H1 (cell line): Measurements from ENCODE around the gene CD226. TPM values are rescaled to one million over a fixed set of nuclear protein-coding genes. Genes with fewer than 3 reads are reported as not detected.

Experiments
- CTCF ChIA-PET: fragments of 300-600 bp; sonication (Branson Sonifier 250); formaldehyde crosslinking; loops from one replicate; lab custom pipeline; 2021; ENCODE audit not compliant: partially characterized antibody; lab: Charles Lee
- POLR2A ChIA-PET: fragments of 300-600 bp; sonication (Branson Sonifier 250); formaldehyde crosslinking; loops from one replicate; lab custom pipeline; 2021; ENCODE audit warnings: inconsistent platforms; ENCODE audit not compliant: partially characterized antibody; lab: Charles Lee
- DNase-seq, 2 experiments: peaks; one replicate each; pipeline versions ENCODE4 v3.0.0 to v3.0.0-alpha.2; 2010 to 2022; ENCODE audit warnings: low spot score in 2 of 2, low read depth in 1 of 2, mixed read lengths in 1 of 2
- FAIRE-seq: peaks from 2 replicates; lab custom pipeline; 2011; peaks lifted over from hg19 to GRCh38; lab: Jason Lieb, UNC
- H2AFZ ChIP-seq: 2 replicates; pipeline ENCODE4 v1.8.1; 2012; ENCODE audit warnings: low read length, inconsistent platforms
- H2AK5ac ChIP-seq: 2 replicates; pipeline ENCODE4 v1.6.1; 2013; ENCODE audit warnings: low read depth, low read length
- H2BK120ac ChIP-seq: replicated peaks from 2 replicates; pipeline ENCODE3; 2013; ENCODE audit warnings: low read depth, low read length, inconsistent platforms
- H2BK12ac ChIP-seq: 2 replicates; pipeline ENCODE4 v1.6.1; 2013; ENCODE audit warnings: low read depth, low read length
- H2BK15ac ChIP-seq: 2 replicates; pipeline ENCODE4 v1.6.1; 2013; ENCODE audit warnings: low read length
- H2BK20ac ChIP-seq: 2 replicates; pipeline ENCODE4 v1.6.1; 2013; ENCODE audit warnings: low read length
- H2BK5ac ChIP-seq: 2 replicates; pipeline ENCODE4 v1.6.1; 2013; ENCODE audit warnings: low read depth, low read length
- H3K14ac ChIP-seq: 2 replicates; pipeline ENCODE4 v1.6.1; 2013; ENCODE audit warnings: inconsistent platforms; ENCODE audit not compliant: insufficient read length
- H3K18ac ChIP-seq: 2 replicates; pipeline ENCODE4 v1.6.1; 2013; ENCODE audit warnings: low read length; ENCODE audit errors: extremely low read depth
- H3K23ac ChIP-seq: 2 replicates; pipeline ENCODE4 v1.6.1; 2013; ENCODE audit warnings: inconsistent platforms; ENCODE audit not compliant: insufficient read length
- H3K23me2 ChIP-seq: 2 replicates; pipeline ENCODE4 v1.6.1; 2013; ENCODE audit warnings: low read depth, low read length
- H3K27ac ChIP-seq: 2 replicates; pipeline ENCODE4 v1.6.1; 2011; ENCODE audit warnings: low read depth, low read length, inconsistent platforms
- H3K27me3 ChIP-seq, 4 experiments: replicated peaks in 1 of 4; 1 replicate in 1 of 4; 2 replicates in 3 of 4; pipeline versions ENCODE4 v1.6.1 to v1.8.1; 2011 to 2013; ENCODE audit warnings: low read length in 3 of 4, mild to moderate bottlenecking in 3 of 4, inconsistent platforms in 2 of 4, mixed read lengths in 2 of 4, moderate library complexity in 1 of 4; ENCODE audit not compliant: control insufficient read depth in 3 of 4, insufficient read depth in 3 of 4; ENCODE audit errors: extremely low read depth in 1 of 4
- H3K36me3 ChIP-seq, 4 experiments: 2 replicates each; pipeline versions ENCODE4 v1.6.1 to v1.8.1; 2011 to 2013; ENCODE audit warnings: mild to moderate bottlenecking in 4 of 4, low read length in 3 of 4, moderate library complexity in 2 of 4, control low read depth in 1 of 4, inconsistent platforms in 1 of 4; ENCODE audit not compliant: insufficient read depth in 4 of 4, control insufficient read depth in 2 of 4
- H3K4ac ChIP-seq: replicated peaks from 2 replicates; pipeline ENCODE3; 2013; ENCODE audit warnings: low read length, low read depth, mixed read lengths, inconsistent platforms; ENCODE audit not compliant: insufficient read length
- H3K4me1 ChIP-seq, 4 experiments: replicated peaks in 1 of 4; 1 replicate in 1 of 4; 2 replicates in 3 of 4; pipeline versions ENCODE4 v1.6.1 to v1.8.1; 2011 to 2013; ENCODE audit warnings: low read length in 3 of 4, inconsistent platforms in 2 of 4, mixed read lengths in 1 of 4; ENCODE audit not compliant: insufficient read depth in 4 of 4, control insufficient read depth in 3 of 4
- H3K4me2 ChIP-seq, 2 experiments: 2 replicates each; pipeline versions ENCODE4 v1.6.1 to v1.8.1; 2011 to 2013; ENCODE audit warnings: low read depth in 2 of 2, low read length in 2 of 2, control low read depth in 1 of 2, inconsistent platforms in 1 of 2, mild to moderate bottlenecking in 1 of 2; ENCODE audit not compliant: insufficient read depth in 1 of 2
- H3K4me3 ChIP-seq, 4 experiments: fragments of 200-600, 300-600 bp in 1 of 4; sonication (generic), shearing (Covaris generic), sonication (Bioruptor Twin) in 1 of 4; 2 replicates each; pipeline versions ENCODE4 v1.5.1 to v1.8.1; 2011 to 2016; ENCODE audit warnings: low read length in 4 of 4, low read depth in 3 of 4, control low read depth in 2 of 4, inconsistent platforms in 2 of 4, mild to moderate bottlenecking in 2 of 4, mixed read lengths in 1 of 4, moderate library complexity in 1 of 4; ENCODE audit not compliant: insufficient read depth in 2 of 4; ENCODE audit errors: extremely low read depth in 1 of 4
- H3K56ac ChIP-seq: replicated peaks from 2 replicates; pipeline ENCODE3; 2013; ENCODE audit warnings: low read depth, mild to moderate bottlenecking, mixed read lengths, low read length, inconsistent platforms; ENCODE audit not compliant: insufficient read length
- H3K79me1 ChIP-seq: 2 replicates; pipeline ENCODE4 v1.6.1; 2013; ENCODE audit warnings: low read depth, low read length, control low read depth
- H3K79me2 ChIP-seq, 2 experiments: 2 replicates each; pipeline versions ENCODE4 v1.6.1 to v1.8.1; 2012 to 2013; ENCODE audit warnings: low read length in 2 of 2, mild to moderate bottlenecking in 2 of 2, inconsistent platforms in 1 of 2; ENCODE audit not compliant: insufficient read depth in 2 of 2, control insufficient read depth in 1 of 2
- H3K9ac ChIP-seq, 4 experiments: replicated peaks in 1 of 4; 1 replicate in 1 of 4; 2 replicates in 3 of 4; pipeline versions ENCODE4 v1.6.1 to v1.8.1; 2011 to 2013; ENCODE audit warnings: low read depth in 3 of 4, low read length in 3 of 4, control low read depth in 2 of 4, mild to moderate bottlenecking in 2 of 4, moderate library complexity in 2 of 4, inconsistent platforms in 1 of 4; ENCODE audit errors: extremely low read depth in 1 of 4
- H3K9me3 ChIP-seq, 2 experiments: 2 replicates each; pipeline versions ENCODE4 v1.6.1 to v1.8.1; 2012 to 2013; ENCODE audit warnings: mild to moderate bottlenecking in 2 of 2, moderate library complexity in 2 of 2, control low read depth in 1 of 2, inconsistent platforms in 1 of 2, low read depth in 1 of 2, low read length in 1 of 2, mixed read lengths in 1 of 2; ENCODE audit not compliant: insufficient read depth in 2 of 2
- H4K20me1 ChIP-seq, 2 experiments: replicated peaks in 1 of 2; 2 replicates each; pipeline versions ENCODE3 to v1.8.1; 2011 to 2013; ENCODE audit warnings: inconsistent platforms in 2 of 2, low read length in 2 of 2, mild to moderate bottlenecking in 1 of 2; ENCODE audit not compliant: insufficient read depth in 2 of 2, control insufficient read depth in 1 of 2
- H4K5ac ChIP-seq: 2 replicates; pipeline ENCODE4 v1.6.1; 2013; ENCODE audit warnings: low read length, low read depth, mixed read lengths, inconsistent platforms; ENCODE audit not compliant: insufficient read length
- H4K8ac ChIP-seq: 2 replicates; pipeline ENCODE4 v1.8.0; 2013; ENCODE audit warnings: mild to moderate bottlenecking, moderate library complexity, low read length, inconsistent platforms; ENCODE audit not compliant: insufficient read depth; ENCODE audit errors: extremely low read depth
- H4K91ac ChIP-seq: replicated peaks from 2 replicates; pipeline ENCODE3; 2013; ENCODE audit warnings: low read length, mixed read lengths, inconsistent platforms; ENCODE audit not compliant: insufficient read length
- ASH2L ChIP-seq: fragments of 200-600, 300-600 bp; sonication (generic); IDR thresholded peaks from one replicate; pipeline ENCODE4 v1.7.1; 2017; ENCODE audit warnings: low read length
- BCL11A ChIP-seq, 2 experiments: IDR thresholded peaks; one replicate each; pipeline ENCODE4 v1.6.1; 2011; ENCODE audit warnings: low read depth in 2 of 2, low read length in 2 of 2, mild to moderate bottlenecking in 2 of 2
- BRCA1 ChIP-seq: IDR thresholded peaks from 2 replicates; pipeline ENCODE4 v1.6.1; 2012; ENCODE audit warnings: low read depth, low read length, improper control_type of control experiment
- JUND ChIP-seq: IDR thresholded peaks from 2 replicates; pipeline ENCODE4 v1.6.1; 2011; ENCODE audit warnings: mild to moderate bottlenecking, improper control_type of control experiment, low read length
- MAX ChIP-seq: IDR thresholded peaks from 2 replicates; pipeline ENCODE4 v1.6.1; 2012; ENCODE audit warnings: inconsistent platforms
- RAD21 ChIP-seq, 2 experiments: IDR thresholded peaks in 1 of 2; conservative IDR thresholded peaks in 1 of 2; 2 replicates each; pipeline ENCODE4 v1.6.1; 2011; ENCODE audit warnings: low read depth in 2 of 2, low read length in 2 of 2, improper control_type of control experiment in 1 of 2, inconsistent platforms in 1 of 2, mild to moderate bottlenecking in 1 of 2, moderate library complexity in 1 of 2
- SAP30 ChIP-seq: fragments of 300-600 bp; sonication (generic); IDR thresholded peaks from 2 replicates; pipeline ENCODE4 v1.7.1; 2012; ENCODE audit warnings: low read length, moderate library complexity, mild to moderate bottlenecking, inconsistent platforms; ENCODE audit not compliant: insufficient read depth, insufficient replicate concordance
- SRF ChIP-seq: IDR thresholded peaks from 2 replicates; pipeline ENCODE4 v1.6.1; 2011; ENCODE audit warnings: mild to moderate bottlenecking, low read depth, low read length, moderate library complexity
- ZNF274 ChIP-seq: IDR thresholded peaks from 2 replicates; pipeline ENCODE4 v1.7.0; 2012; ENCODE audit warnings: low read length, borderline replicate concordance; ENCODE audit errors: extremely low read depth
- WGBS, 2 experiments: shearing (Covaris generic) in 1 of 2; methylation state at CpG; one replicate each; pipeline versions ENCODE4 v1.1.6 to v1.1.7; 2013 to 2015; ENCODE audit warnings: low lambda C conversion rate in 2 of 2, mixed read lengths in 2 of 2, inconsistent platforms in 1 of 2, low coverage in 1 of 2, missing lambda C conversion rate in 1 of 2; ENCODE audit not compliant: insufficient replicate concordance in 2 of 2, insufficient coverage in 1 of 2, insufficient read length in 1 of 2; ENCODE audit errors: extremely low coverage in 1 of 2, missing lambda C conversion rate in 1 of 2; 5-methylcytosine and 5-hydroxymethylcytosine counted together
- polyA plus RNA-seq, 7 experiments: library from polyadenylated mRNA; depleted of rRNA in 3 of 7; stranded (reverse) in 5 of 7; unstranded in 2 of 7; fragments of >200 nt in 5 of 7; fragments of 200-250 nt in 2 of 7; gene quantifications; 1 replicate in 5 of 7; 2 replicates in 1 of 7; 4 replicates in 1 of 7; pipeline versions ENCODE4 v1.2.1 to v1.2.3, GENCODE V29; 2011 to 2013; ENCODE audit warnings: missing spikeins in 2 of 7, mixed read lengths in 2 of 7
- total RNA-seq: library from RNA; stranded (reverse); fragmentation: NEBNext Ultra II Directional; extraction: Animal tissue kit (Norgen Biotek cat#: 25700); gene quantifications from 2 replicates; pipeline ENCODE4 v1.2.1, GENCODE V29; 2021

CD226 gene
- total and polyA plus RNA-seq, 2 of the 8 experiments (the other 6 are each of a cell fraction or from before 2014, with no cell fraction given), result not detected

GRCh38 chr18:69889009-69889408 lies 58.7 kb downstream of the CD226 start:
- H3K14ac ChIP-seq, result no peak overlapping the region
- no peak overlapping the region for H2AK5ac ChIP-seq
- no peaks in the 10 kb centered on the region for H3K9me3 ChIP-seq
- no peak overlapping the region for H2BK5ac ChIP-seq
- no peak overlapping the region for H2BK120ac ChIP-seq
- no peak overlapping the region for H3K4ac ChIP-seq
- H4K91ac ChIP-seq, result no peak overlapping the region
- H3K9ac ChIP-seq, result no peak overlapping the region
- no peaks in the 10 kb centered on the region; the same call in 1 of the 2 replicates for H3K23me2 ChIP-seq
- no peak overlapping the region for H3K23ac ChIP-seq
- H3K56ac ChIP-seq, result no peak overlapping the region
- DNase-seq (no peak), FAIRE-seq (no peak)
- H3K27ac ChIP-seq, result no peak overlapping the region
- no peak overlapping the region for H3K4me2 ChIP-seq
- H3K4me1 ChIP-seq, result no peaks in the 10 kb centered on the region
- H3K79me1 ChIP-seq, result no peaks in the 10 kb centered on the region
- CTCF ChIA-PET, result no interaction called here
- H4K20me1 ChIP-seq, result no peaks in the 10 kb centered on the region
- H2BK20ac ChIP-seq, result no peak overlapping the region
- H4K5ac ChIP-seq, result no peak overlapping the region
- H3K36me3 ChIP-seq, result no peaks in the 10 kb centered on the region
- H3K18ac ChIP-seq, result no peak overlapping the region
- no peak overlapping the region for H3K4me3 ChIP-seq
- no peak overlapping the region for H2BK12ac ChIP-seq
- 90% methylated on average over 4 of the region's 4 CpGs; no CpG with 5 or more reads in 1 of the 2 experiments for WGBS, 2 experiments
- no peak for TF ChIP-seq SRF
- TF ChIP-seq BRCA1, result no peak
- TF ChIP-seq SAP30, result no peak
- TF ChIP-seq MAX, result no peak
- no peak for TF ChIP-seq JUND
- TF ChIP-seq RAD21 (IDR thresholded peaks at IDR 0.05 in 1 of 2, conservative IDR thresholded peaks at IDR 0.05 in 1 of 2; ENCODE audit: low read depth in 2 of 2, low read length in 2 of 2), result no peak
- TF ChIP-seq BCL11A (IDR thresholded peaks at IDR 0.05; ENCODE audit: low read depth in 2 of 2, low read length in 2 of 2), result no peak
- TF ChIP-seq ZNF274, result no peak
- TF ChIP-seq ASH2L, result no peak
- no peaks in the 10 kb centered on the region for H3K79me2 ChIP-seq
- H3K27me3 ChIP-seq, result no peaks in the 10 kb centered on the region
- no peak overlapping the region for H2AFZ ChIP-seq
- H2BK15ac ChIP-seq, result no peak overlapping the region
- POLR2A ChIA-PET, result no interaction called here
- no peak overlapping the region for H4K8ac ChIP-seq
